Measurements from ENCODE around the gene ALK.

Gene ALK

DNA sequence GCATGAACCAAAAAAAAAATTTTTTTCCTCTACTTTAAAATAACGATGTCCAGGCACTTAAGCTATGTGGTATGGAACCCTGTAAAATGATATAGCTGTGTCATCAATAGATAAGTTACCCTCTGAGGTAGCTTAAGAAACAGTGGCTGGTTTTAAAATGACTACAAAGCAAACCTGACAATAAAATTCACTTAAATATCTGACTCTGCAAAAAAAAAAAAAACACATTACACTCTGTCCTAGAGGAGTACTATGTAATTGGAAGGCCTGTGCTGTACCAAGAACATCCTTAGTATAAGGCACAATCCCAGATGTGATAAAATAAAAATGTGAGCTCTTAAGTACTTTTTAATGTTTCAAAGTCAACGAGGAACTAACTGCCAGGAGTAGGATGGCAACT lies 322.4 kb downstream of the ALK start:
- DNase-seq = no peak

DNA sequence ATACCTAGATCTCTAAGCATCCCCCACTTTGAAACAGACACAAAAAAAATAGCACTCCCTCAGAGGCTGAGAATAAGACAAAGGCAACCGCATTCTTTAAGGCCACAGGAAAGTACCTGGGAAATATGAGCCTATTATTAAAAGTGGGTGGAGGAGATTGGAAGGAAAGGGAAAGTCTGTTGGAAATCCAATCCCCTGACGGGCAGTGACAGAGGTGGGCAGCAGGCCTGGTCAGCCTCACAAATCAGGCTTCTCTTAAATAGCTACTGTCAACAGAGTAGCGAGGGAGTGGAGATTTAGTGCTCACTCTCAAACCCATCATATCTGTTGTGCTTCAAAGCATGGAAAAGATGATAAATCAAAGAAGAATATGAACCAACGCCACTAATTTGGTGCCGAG lies 324.4 kb downstream of the ALK start:
- DNase-seq = no peak

- DNase-seq = no peak
Observed at GRCh38 chr2:29596584-29596983, 324.8 kb downstream of the ALK start.

- no peak for DNase-seq
Observed at GRCh38 chr2:29591600-29591999, 329.8 kb downstream of the ALK start.

- DNase-seq = no peak
Observed at GRCh38 chr2:29590211-29590610, 331.2 kb downstream of the ALK start.

DNA sequence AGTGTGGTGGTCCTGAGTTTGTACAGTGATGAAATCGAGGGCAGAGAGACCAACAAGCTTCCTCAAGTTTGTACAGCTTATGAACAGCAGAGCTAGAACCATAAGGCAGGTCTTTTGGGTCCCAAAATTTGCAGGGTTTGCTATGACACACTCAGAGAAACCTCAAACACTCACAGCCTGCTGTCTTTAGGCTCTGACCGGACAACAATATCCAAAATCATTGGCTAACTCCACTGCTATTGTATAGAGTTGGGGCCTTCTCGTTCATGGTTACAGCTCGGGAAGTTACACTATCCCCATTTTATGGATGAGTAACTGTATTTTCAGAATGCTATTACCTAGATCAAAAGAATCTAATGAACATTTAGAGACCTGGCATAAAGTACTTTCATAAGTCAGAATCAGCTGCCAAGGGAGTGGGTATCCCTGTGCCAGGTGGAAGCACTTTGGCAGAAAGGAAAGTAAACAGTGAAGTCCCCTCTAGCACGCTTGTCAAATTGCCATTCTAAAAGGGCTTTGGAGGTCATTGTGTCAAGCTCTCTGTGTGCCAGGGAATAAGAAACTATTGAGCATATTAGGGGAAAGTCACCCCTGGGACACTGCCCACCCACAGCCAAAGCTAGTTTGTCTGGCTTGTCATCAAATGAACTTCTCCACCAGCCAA lies 331.8 kb downstream of the ALK start:
- no peak for DNase-seq

DNA sequence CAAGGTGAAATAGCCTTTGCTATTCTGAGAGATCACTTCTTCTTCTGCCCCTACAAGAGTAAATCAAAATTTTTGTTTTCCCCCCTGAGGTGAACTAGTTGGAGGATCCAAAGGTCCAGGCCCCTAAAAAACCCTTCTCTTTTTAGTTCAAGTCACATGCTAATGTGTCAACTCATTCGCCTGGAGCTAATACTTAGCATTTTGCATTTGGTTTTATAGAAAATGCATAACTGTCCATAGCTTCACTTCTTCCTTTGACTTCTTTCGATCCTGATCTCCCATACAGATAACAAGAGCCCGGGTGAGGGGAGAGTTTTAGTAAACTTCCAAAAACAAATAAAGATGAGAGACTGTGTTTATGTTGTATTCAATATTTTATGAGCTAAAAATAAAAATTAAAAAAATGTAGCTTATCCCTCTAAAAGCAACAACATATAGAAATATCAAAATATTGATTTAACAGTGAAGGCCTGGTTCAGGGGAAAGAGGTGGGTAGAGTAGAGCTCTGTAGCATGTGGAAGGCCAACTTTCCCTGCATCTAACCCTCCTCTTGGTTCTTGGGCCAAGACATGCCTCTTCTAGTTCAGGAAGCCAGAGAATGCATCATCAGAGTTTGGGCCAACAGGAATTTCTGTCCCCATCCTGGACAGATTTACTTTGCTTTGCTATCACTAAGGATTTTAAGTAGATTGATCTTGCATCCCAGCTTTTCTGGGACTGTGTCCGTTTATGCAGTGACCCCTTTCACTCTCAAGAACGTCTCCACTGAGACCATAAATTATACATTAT lies 333.8 kb downstream of the ALK start:
- DNase-seq = no peak

- no peak for DNase-seq
Observed at GRCh38 chr2:29586919-29587318, 334.5 kb downstream of the ALK start.

- DNase-seq = no peak
Observed at GRCh38 chr2:29583548-29584156, 337.7 kb downstream of the ALK start.

- no peak for DNase-seq
Observed at GRCh38 chr2:29583104-29583503, 338.3 kb downstream of the ALK start.

DNA sequence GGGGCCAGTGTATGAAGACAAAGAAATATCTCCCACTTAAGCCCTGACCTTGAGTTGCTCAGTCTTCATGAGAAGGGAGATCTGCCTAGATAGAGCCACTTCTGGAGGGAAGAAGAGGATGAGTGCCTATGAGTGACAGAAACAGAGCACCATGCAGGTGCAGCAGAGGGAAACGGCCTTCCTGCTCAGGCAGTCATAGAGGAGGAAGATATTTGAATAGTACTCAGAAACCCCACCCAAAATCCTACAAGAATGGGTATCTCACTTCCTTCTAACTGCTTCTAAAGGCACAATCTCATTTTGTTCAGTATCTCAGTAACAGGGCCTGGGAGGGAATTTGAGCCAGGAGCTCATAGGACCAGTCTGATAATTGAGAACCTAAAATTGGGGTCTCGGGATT lies 339.3 kb downstream of the ALK start:
- no peak for DNase-seq

- no peak for DNase-seq
Observed at GRCh38 chr2:29580223-29580622, 341.2 kb downstream of the ALK start.

DNA sequence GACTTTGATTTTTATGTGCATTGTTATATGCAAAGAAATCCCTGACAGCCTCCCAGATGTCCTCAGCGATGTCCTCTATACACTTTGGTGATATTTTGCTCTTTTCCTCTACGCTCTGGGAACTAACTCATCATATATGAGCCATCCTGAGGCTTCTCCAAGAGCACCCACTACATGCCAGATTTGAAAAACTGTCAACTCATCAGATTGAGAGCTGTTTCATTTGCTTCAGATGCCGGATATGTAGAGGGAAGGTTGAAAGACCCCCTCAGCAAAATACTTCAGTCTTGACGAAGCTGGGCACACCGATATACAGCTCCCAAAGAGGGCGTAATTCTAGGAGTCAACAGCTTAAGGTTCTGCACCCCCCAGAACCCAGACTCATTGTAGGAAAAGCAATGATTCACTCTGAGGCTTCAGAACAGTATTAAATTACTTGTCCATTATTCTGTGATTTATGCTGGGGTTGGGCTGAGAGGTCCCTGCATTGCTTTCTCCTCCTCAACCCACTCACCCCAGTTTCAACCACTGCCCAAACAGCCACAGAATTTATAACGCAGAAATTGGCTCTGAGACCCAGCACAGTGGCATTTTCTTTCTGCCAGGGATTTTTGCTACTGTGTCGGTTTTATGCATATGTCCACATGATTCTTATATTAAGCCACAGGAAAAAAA lies 341.8 kb downstream of the ALK start:
- no peak for DNase-seq

- no peak for DNase-seq
Observed at GRCh38 chr2:29578084-29578598, 343.2 kb downstream of the ALK start.

- DNase-seq = no peak
Observed at GRCh38 chr2:29576231-29576630, 345.2 kb downstream of the ALK start.

DNA sequence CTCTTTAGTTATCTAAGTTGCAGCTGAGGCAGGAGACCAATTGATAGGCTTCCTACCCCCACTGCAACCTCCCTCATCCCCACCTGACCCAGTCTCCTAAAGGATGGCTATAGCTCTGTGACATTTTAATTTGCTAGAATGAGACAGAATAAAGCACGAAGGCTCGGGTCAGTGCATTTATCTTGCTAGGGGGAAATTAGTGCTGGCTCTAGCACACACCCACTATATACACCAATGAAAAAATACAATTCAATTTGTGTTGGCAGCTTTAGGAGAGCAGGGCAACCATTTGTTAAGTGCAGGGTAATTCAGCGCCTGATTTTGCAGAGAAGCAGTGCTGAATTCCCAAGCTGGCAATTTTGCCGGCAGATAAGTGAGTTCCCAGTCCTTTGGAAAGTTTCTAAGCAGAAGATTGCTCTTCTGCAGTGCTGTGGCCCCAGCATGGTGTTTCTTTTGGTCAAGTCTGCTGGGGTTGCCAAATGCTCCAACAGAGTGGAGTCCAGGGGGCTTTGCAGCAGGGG lies 346.0 kb downstream of the ALK start:
- DNase-seq = no peak

- DNase-seq = no peak
Observed at GRCh38 chr2:29573612-29574011, 347.8 kb downstream of the ALK start.

DNA sequence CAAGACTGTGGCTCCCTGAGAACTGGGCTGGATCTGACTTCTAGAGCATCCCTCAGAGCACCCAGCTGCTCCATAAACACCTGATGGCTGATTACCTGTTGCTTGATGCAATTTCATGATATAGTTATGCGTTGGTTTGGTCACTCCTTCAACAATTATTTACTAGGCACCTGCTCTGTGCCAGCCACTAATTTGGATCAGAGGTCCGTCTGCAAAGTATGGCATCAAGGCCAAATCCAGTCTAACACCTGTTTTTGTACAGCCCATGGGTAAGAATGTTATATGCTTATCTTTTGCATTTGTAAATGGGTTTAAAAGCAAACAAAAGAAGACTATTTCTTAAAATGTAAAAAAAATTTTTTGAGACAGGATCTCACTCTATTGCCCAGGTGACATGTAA lies 348.2 kb downstream of the ALK start:
- no peak for DNase-seq

GRCh38 chr2:29570539-29570938 lies 350.8 kb downstream of the ALK start:
- no peak for DNase-seq

DNA sequence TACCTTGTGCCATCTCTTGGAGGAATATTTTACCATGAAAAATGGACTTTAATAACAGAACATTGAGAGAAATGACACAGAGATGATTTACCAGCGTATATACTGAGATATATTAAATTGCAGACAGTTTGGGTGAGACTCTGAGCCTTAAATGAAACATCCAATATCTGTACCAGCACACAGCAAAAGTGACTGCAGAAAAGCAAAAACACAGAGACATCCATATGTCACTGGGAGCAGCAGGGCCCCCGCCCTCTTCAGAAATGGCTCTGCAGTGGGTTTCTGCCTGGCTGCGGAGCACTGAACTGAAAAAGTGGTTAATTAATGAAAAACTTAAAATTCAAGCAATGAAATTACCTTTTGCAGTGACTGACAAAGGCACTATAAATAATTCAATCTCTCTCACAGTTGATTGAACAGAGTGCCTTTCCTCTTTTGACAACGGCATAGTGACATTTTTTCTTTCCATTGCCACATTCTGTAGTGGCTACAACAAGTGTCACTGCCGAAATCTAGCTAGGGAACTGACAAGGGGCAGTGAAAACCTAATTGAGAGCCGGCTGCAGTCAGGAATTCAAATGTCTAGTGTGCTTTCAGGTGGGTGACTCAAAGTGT lies 353.4 kb downstream of the ALK start:
- no peak for DNase-seq

DNA sequence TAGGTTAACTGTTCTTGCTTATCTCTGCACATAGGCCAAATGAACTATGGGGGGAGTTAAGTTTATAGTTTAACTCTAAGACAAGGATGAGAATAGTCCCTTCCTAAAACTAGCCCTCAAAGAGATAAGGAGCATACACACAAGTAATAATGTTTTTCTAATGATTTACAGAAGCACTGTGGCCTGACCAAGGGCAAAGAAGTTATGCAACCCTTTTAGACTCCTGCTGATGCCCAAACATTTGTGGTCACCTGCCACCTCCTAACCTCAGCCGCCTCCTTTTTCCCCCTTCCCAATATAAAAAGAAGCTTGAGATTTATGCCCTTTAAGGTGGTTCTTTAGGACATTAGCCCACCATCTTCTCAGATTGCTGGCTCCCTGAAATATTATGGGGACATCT lies 357.7 kb downstream of the ALK start:
- DNase-seq = no peak

GRCh38 chr2:29562896-29563295 lies 358.5 kb downstream of the ALK start:
- no peak for DNase-seq

GRCh38 chr2:29562319-29562718 lies 359.1 kb downstream of the ALK start:
- DNase-seq = no peak
